IMR-90 (cell line): ENCODE data around the gene VILL. TPM values are rescaled to one million over a fixed set of nuclear protein-coding genes. Genes with fewer than 3 reads are reported as not detected.

Experiments
- ATAC-seq: fragments of 200-7000 bp; cut with Tn5 transposase; 2 replicates; pipeline ENCODE4 v1.9.1; 2020; ENCODE audit warnings: low read depth, mild to moderate bottlenecking, moderate library complexity
- BruUV-seq: library from RNA; stranded (reverse); fragments of 400-500 nt; replicated peaks from 2 replicates; lab custom pipeline; 2021; lab: Mats Ljungman, UMichigan
- CTCF ChIA-PET: fragments of 300-600 bp; formaldehyde crosslinking; extraction: SDS; loops from one replicate; lab custom pipeline; 2021; ENCODE audit warnings: antibody characterized with exemption; lab: Yijun Ruan, JAX
- POLR2A ChIA-PET: fragments of 300-600 bp; sonication (Branson Sonifier 250); formaldehyde crosslinking; loops from one replicate; lab custom pipeline; 2022; ENCODE audit warnings: antibody characterized with exemption; ENCODE audit not compliant: unreplicated experiment; lab: Charles Lee
- DNase-seq: peaks from one replicate; pipeline ENCODE4 v3.0.0; 2013
- H2AFZ ChIP-seq: replicated peaks from 2 replicates; pipeline ENCODE3; 2013; ENCODE audit warnings: low read length, mild to moderate bottlenecking; ENCODE audit not compliant: poor library complexity
- H2AK5ac ChIP-seq: 2 replicates; pipeline ENCODE4 v1.6.1; 2013; ENCODE audit warnings: low read depth, low read length, inconsistent platforms
- H2AK9ac ChIP-seq: replicated peaks from 2 replicates; pipeline ENCODE3; 2013; ENCODE audit warnings: mild to moderate bottlenecking, low read depth, low read length, moderate library complexity; ENCODE audit not compliant: poor library complexity
- H2BK120ac ChIP-seq: 2 replicates; pipeline ENCODE4 v1.6.1; 2013; ENCODE audit warnings: low read depth, low read length, inconsistent platforms
- H2BK15ac ChIP-seq: 3 replicates; pipeline ENCODE4 v1.6.1; 2013; ENCODE audit warnings: low read depth, low read length, inconsistent platforms
- H2BK20ac ChIP-seq: 2 replicates; pipeline ENCODE4 v1.6.1; 2013; ENCODE audit warnings: low read depth, mild to moderate bottlenecking, inconsistent platforms, low read length, moderate library complexity
- H2BK5ac ChIP-seq: 2 replicates; pipeline ENCODE4 v1.6.1; 2013; ENCODE audit warnings: mild to moderate bottlenecking, low read depth, low read length, inconsistent platforms; ENCODE audit not compliant: poor library complexity, severe bottlenecking
- H3K14ac ChIP-seq: replicated peaks from 2 replicates; pipeline ENCODE4 v1.6.1; 2013; ENCODE audit warnings: low read depth, low read length, inconsistent platforms
- H3K18ac ChIP-seq: 2 replicates; pipeline ENCODE4 v1.6.1; 2013; ENCODE audit warnings: low read depth, low read length, control low read depth
- H3K23ac ChIP-seq: 2 replicates; pipeline ENCODE4 v1.6.1; 2013; ENCODE audit warnings: low read depth, low read length, inconsistent platforms
- H3K27ac ChIP-seq: 2 replicates; pipeline ENCODE4 v1.5.1; 2013; ENCODE audit warnings: mild to moderate bottlenecking, control low read depth, low read length; ENCODE audit not compliant: insufficient read depth
- H3K27me3 ChIP-seq: 2 replicates; pipeline ENCODE4 v1.6.1; 2013; ENCODE audit warnings: low read length; ENCODE audit not compliant: control insufficient read depth, insufficient read depth
- H3K36me3 ChIP-seq: 2 replicates; pipeline ENCODE4 v1.6.1; 2013; ENCODE audit warnings: low read length, mixed read lengths; ENCODE audit not compliant: control insufficient read depth, insufficient read depth
- H3K4ac ChIP-seq: 2 replicates; pipeline ENCODE4 v1.6.1; 2013; ENCODE audit warnings: low read depth, low read length, inconsistent platforms
- H3K4me1 ChIP-seq: 2 replicates; pipeline ENCODE4 v1.6.1; 2013; ENCODE audit warnings: low read length, mixed read lengths; ENCODE audit not compliant: control insufficient read depth, insufficient read depth
- H3K4me2 ChIP-seq: 2 replicates; pipeline ENCODE4 v1.6.1; 2013; ENCODE audit warnings: low read depth, mild to moderate bottlenecking, control low read depth, low read length, moderate library complexity
- H3K4me3 ChIP-seq: 2 replicates; pipeline ENCODE4 v1.5.1; 2013; ENCODE audit warnings: low read depth, mild to moderate bottlenecking, control low read depth, low read length, moderate library complexity; ENCODE audit not compliant: insufficient read depth
- H3K56ac ChIP-seq: 2 replicates; pipeline ENCODE4 v1.6.1; 2013; ENCODE audit warnings: low read length, inconsistent platforms; ENCODE audit not compliant: insufficient read depth; ENCODE audit errors: extremely low read depth
- H3K79me1 ChIP-seq, 2 experiments: 2 replicates each; pipeline ENCODE4 v1.6.1; 2013; ENCODE audit warnings: low read length in 2 of 2, inconsistent platforms in 1 of 2, low read depth in 1 of 2
- H3K9ac ChIP-seq: 2 replicates; pipeline ENCODE4 v1.6.1; 2013; ENCODE audit warnings: low read depth, low read length, control low read depth
- H3K9me1 ChIP-seq: 2 replicates; pipeline ENCODE4 v1.6.1; 2013; ENCODE audit warnings: low read length, inconsistent platforms; ENCODE audit not compliant: insufficient read depth
- H3K9me3 ChIP-seq: 2 replicates; pipeline ENCODE4 v1.6.1; 2013; ENCODE audit warnings: low read length; ENCODE audit not compliant: control insufficient read depth, insufficient read depth
- H4K20me1 ChIP-seq: 2 replicates; pipeline ENCODE4 v1.6.1; 2013; ENCODE audit warnings: low read length, inconsistent platforms; ENCODE audit not compliant: insufficient read depth
- H4K5ac ChIP-seq: 2 replicates; pipeline ENCODE4 v1.6.1; 2013; ENCODE audit warnings: mild to moderate bottlenecking, low read depth, low read length, control low read depth
- H4K8ac ChIP-seq, 2 experiments: 2 replicates each; pipeline ENCODE4 v1.6.1; 2013; ENCODE audit warnings: low read depth in 2 of 2, low read length in 2 of 2, control low read depth in 1 of 2, inconsistent platforms in 1 of 2
- H4K91ac ChIP-seq: 2 replicates; pipeline ENCODE4 v1.6.1; 2013; ENCODE audit warnings: low read depth, low read length, inconsistent platforms; ENCODE audit not compliant: insufficient read depth
- BHLHE40 ChIP-seq: fragments of 150-350 bp; IDR thresholded peaks from 2 replicates; pipeline ENCODE4 v1.6.1; 2016; ENCODE audit warnings: mild to moderate bottlenecking, low read depth, low read length
- CEBPB ChIP-seq: IDR thresholded peaks from 2 replicates; pipeline ENCODE4 v1.6.1; 2012; ENCODE audit warnings: low read depth, low read length, improper control_type of control experiment
- MAFK ChIP-seq: IDR thresholded peaks from 2 replicates; pipeline ENCODE4 v1.6.1; 2012; ENCODE audit warnings: low read depth, low read length, improper control_type of control experiment
- MXI1 ChIP-seq: IDR thresholded peaks from 2 replicates; pipeline ENCODE4 v1.6.1; 2012; ENCODE audit warnings: low read depth, mild to moderate bottlenecking, low read length, moderate library complexity, borderline replicate concordance
- NFE2L2 ChIP-seq: fragments of 150-350 bp; IDR thresholded peaks from 2 replicates; pipeline ENCODE4 v1.6.1; 2016; ENCODE audit warnings: low read depth, mild to moderate bottlenecking, low read length
- POLR2A ChIP-seq: IDR thresholded peaks from 2 replicates; pipeline ENCODE4 v1.6.1; 2012; ENCODE audit warnings: mild to moderate bottlenecking, low read depth, low read length
- RAD21 ChIP-seq: IDR thresholded peaks from 2 replicates; pipeline ENCODE4 v1.6.1; 2012; ENCODE audit warnings: low read length, improper control_type of control experiment
- RFX5 ChIP-seq: IDR thresholded peaks from 2 replicates; pipeline ENCODE4 v1.8.0; 2012; ENCODE audit warnings: low read depth, mild to moderate bottlenecking, low read length, moderate library complexity
- SMC3 ChIP-seq: fragments of 150-350 bp; IDR thresholded peaks from 2 replicates; pipeline ENCODE4 v1.6.1; 2016; ENCODE audit warnings: low read depth, mild to moderate bottlenecking, antibody characterized with exemption, low read length, moderate library complexity
- WGBS, 2 experiments: methylation state at CpG; one replicate each; pipeline versions ENCODE4 v1.1.5 to v1.1.7; 2013; ENCODE audit warnings: missing lambda C conversion rate in 2 of 2; ENCODE audit not compliant: insufficient read length in 1 of 2; ENCODE audit errors: extremely low coverage in 2 of 2; 5-methylcytosine and 5-hydroxymethylcytosine counted together
- dilution Hi-C: fragments of 300-500 bp; cut with HindIII; formaldehyde crosslinking; loops from one replicate; pipeline ENCODE4 v1.14.3; 2018; ENCODE audit warnings: low sequenced_read_pairs; ENCODE audit not compliant: unreplicated experiment
- in situ Hi-C: fragments of 300-500 bp; cut with MboI; formaldehyde crosslinking; loops from 3 replicates; pipeline ENCODE4 v1.14.3; 2019; ENCODE audit warnings: low sequenced_read_pairs, inconsistent platforms, mixed read lengths
- intact Hi-C: fragments of 100-400 bp; cut with micrococcal nuclease; formaldehyde crosslinking; loops from 2 replicates; pipeline ENCODE4 v1.10.0; 2022
- polyA plus RNA-seq, 3 experiments: library from polyadenylated mRNA; depleted of rRNA; stranded (reverse); fragments of >200 nt; gene quantifications; 2 replicates each; pipeline ENCODE4 v1.2.3, GENCODE V29; 2012; ENCODE audit warnings: low replicate concordance in 1 of 3
- total RNA-seq: library from RNA; depleted of rRNA; stranded (reverse); fragments of >200 nt; gene quantifications from 2 replicates; pipeline ENCODE4 v1.2.3, GENCODE V29; 2012
- TF ChIP-seq, protein P1 (sequence below): fragments of 150-350 bp; IDR thresholded peaks from 2 replicates; pipeline ENCODE4 v1.6.1; 2016; ENCODE audit warnings: low read depth, mild to moderate bottlenecking, low read length, moderate library complexity, borderline replicate concordance

The VILL gene
- total and polyA plus RNA-seq, 2 of the 4 experiments (the other 2 are of a cell fraction): 2.3 to 4.7 TPM

DNA sequence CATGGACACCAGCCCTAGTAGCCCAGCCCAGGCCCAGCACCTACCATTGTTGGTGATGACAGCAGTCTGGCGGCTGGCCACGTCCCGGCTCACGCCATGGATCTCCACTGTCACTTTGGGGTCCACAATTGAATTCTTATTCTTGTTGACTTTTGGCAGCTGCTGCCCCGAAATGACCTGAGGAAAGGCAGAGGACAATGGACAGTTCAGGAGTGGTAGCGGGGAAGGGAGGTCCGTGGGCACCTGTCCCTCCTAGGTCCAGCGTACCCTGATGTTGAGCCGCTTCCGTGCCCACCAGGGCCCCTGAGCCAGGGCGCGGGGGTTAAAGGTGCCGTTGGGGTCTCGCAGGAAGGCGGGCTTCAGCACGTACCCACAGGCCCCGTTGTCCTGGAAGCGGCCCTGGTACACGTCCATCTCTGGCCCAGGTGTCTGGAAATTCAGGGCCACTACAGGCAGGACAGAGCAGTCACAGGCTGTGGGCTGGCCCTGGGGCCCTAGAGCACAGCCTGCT is 17.7 kb downstream of the VILL start:
- in situ Hi-C loops (no loop called here), dilution Hi-C loops (no loop called here), intact Hi-C loops (no loop called here)
- Histone ChIP-seq H4K91ac (no peak overlapping the region), H2BK120ac (no peak overlapping the region), H3K9ac (no peak overlapping the region), H4K8ac (no peak overlapping the region), H2AK5ac (no peak overlapping the region), H3K27ac (no peak overlapping the region), H3K23ac (no peak overlapping the region), H2BK20ac (no peak overlapping the region), H2AK9ac (no peak overlapping the region), H3K14ac (no peak overlapping the region), H3K56ac (no peak overlapping the region), H2BK15ac (no peak overlapping the region), H4K5ac (no peak overlapping the region), H3K79me1 (no peaks in the 10 kb centered on the region), H3K4me1 (no peaks in the 10 kb centered on the region), H2AFZ (no peak overlapping the region), H3K4ac (no peak overlapping the region), H3K4me3 (no peak overlapping the region), H3K9me3 (no peaks in the 10 kb centered on the region), H3K18ac (no peak overlapping the region), H3K27me3 (no peaks in the 10 kb centered on the region), H3K9me1 (peaks cover 8% of the 10 kb centered on the region; the same call in 1 of the 2 replicates), H3K36me3 (peaks cover 29% of the 10 kb centered on the region), H4K20me1 (peaks cover 8% of the 10 kb centered on the region; the same call in 1 of the 2 replicates), H3K4me2 (no peak overlapping the region), H2BK5ac (no peak overlapping the region)
- no peak for TF ChIP-seq NFE2L2
- TF ChIP-seq RAD21: no peak
- TF ChIP-seq RFX5: no peak
- no peak for TF ChIP-seq CEBPB
- no peak for TF ChIP-seq POLR2A
- no peak for TF ChIP-seq BHLHE40
- TF ChIP-seq, protein P1, sequence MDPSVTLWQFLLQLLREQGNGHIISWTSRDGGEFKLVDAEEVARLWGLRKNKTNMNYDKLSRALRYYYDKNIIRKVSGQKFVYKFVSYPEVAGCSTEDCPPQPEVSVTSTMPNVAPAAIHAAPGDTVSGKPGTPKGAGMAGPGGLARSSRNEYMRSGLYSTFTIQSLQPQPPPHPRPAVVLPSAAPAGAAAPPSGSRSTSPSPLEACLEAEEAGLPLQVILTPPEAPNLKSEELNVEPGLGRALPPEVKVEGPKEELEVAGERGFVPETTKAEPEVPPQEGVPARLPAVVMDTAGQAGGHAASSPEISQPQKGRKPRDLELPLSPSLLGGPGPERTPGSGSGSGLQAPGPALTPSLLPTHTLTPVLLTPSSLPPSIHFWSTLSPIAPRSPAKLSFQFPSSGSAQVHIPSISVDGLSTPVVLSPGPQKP: no peak
- no peak for TF ChIP-seq SMC3
- no peak for TF ChIP-seq MXI1
- no peak for TF ChIP-seq MAFK
- ChIA-PET POLR2A (no interaction called here), CTCF (no interaction called here)
- ATAC-seq: no peak
- BruUV-seq: no TSS peak
- DNase-seq: no peak
- WGBS, 2 experiments: 90% methylated on average over 14 of the region's 19 CpGs; no CpG with 5 or more reads in 1 of the 2 experiments
